ENCODE results near the gene IPPK. TPM values are rescaled to one million over a fixed set of nuclear protein-coding genes. Genes with fewer than 3 reads are reported as not detected.

Gene IPPK
- total RNA-seq, 2 experiments from 2014 or later: 10.8 to 11.0 TPM

GRCh38 chr9:92712767-92713166 lies 42.8 kb upstream of the IPPK start:
- Mint-ChIP-seq H3K4me3 (no peak overlapping the region), H3K36me3 (peaks cover 19% of the 10 kb centered on the region), H3K9me3 (no peaks in the 10 kb centered on the region), H3K27ac (peak overlapping the region; percentile 47), H3K4me1 (ENCODE audit: low read depth) (peaks cover 22% of the 10 kb centered on the region), H3K27me3 (no peaks in the 10 kb centered on the region)
- ChIA-PET CTCF (interaction anchor here (0.9 to 9.0 kb wide), 5 partner anchors 42 to 573 kb away, joined by 4 to 111 read pairs (median 5); partner anchors contain the start of gene IPPK), POLR2A (interaction anchor here (1.3 kb wide), 1 partner anchor 387 kb away, joined by 3 read pairs; the partner anchor contains the start of gene CENPP)
- DNase-seq: no peak
- intact Hi-C loops (cut with micrococcal nuclease): no loop called here

- peaks cover 18% of the 10 kb centered on the region for H3K36me3 Mint-ChIP-seq
- peaks cover 26% of the 10 kb centered on the region for H3K4me1 Mint-ChIP-seq (ENCODE audit: low read depth)
- DNase-seq: peak; percentile 50
- H3K27ac Mint-ChIP-seq: peak overlapping the region; percentile 86
- H3K27me3 Mint-ChIP-seq: no peaks in the 10 kb centered on the region
- ChIA-PET CTCF (interaction anchor here (0.9 to 9.0 kb wide), 3 partner anchors 52 to 572 kb away, joined by 4 to 111 read pairs (median 5); no protein-coding TSS in a partner anchor), POLR2A (interaction anchor here (1.3 kb wide), 1 partner anchor 386 kb away, joined by 3 read pairs; the partner anchor contains the start of gene CENPP)
- peak overlapping the region; percentile 45 for H3K4me3 Mint-ChIP-seq
- intact Hi-C loops (cut with micrococcal nuclease): no loop called here
- no peaks in the 10 kb centered on the region for H3K9me3 Mint-ChIP-seq
These were observed 41.9 kb upstream of the IPPK start for GRCh38 chr9:92711844-92712243.

GRCh38 chr9:92711146-92711545 lies 41.2 kb upstream of the IPPK start:
- Mint-ChIP-seq H3K4me1 (ENCODE audit: low read depth) (peaks cover 31% of the 10 kb centered on the region), H3K27me3 (no peaks in the 10 kb centered on the region), H3K9me3 (no peaks in the 10 kb centered on the region), H3K36me3 (peaks cover 15% of the 10 kb centered on the region), H3K27ac (peak overlapping the region; percentile 63), H3K4me3 (no peak overlapping the region)
- CTCF ChIA-PET: no interaction called here
- intact Hi-C loops (cut with micrococcal nuclease): no loop called here
- POLR2A ChIA-PET: no interaction called here
- DNase-seq: no peak

GRCh38 chr9:92710368-92710767 lies 40.4 kb upstream of the IPPK start:
- Mint-ChIP-seq H3K4me1 (ENCODE audit: low read depth) (peaks cover 36% of the 10 kb centered on the region), H3K9me3 (no peaks in the 10 kb centered on the region), H3K36me3 (peaks cover 15% of the 10 kb centered on the region), H3K27ac (no peak overlapping the region), H3K27me3 (no peaks in the 10 kb centered on the region), H3K4me3 (no peak overlapping the region)
- DNase-seq: no peak
- intact Hi-C loops (cut with micrococcal nuclease): no loop called here
- ChIA-PET CTCF (interaction anchor here (1.1 kb wide), 1 partner anchor 81 kb away, joined by 3 read pairs; no protein-coding TSS in a partner anchor), POLR2A (no interaction called here)

GRCh38 chr9:92709954-92710353 lies 40.0 kb upstream of the IPPK start:
- ChIA-PET POLR2A (no interaction called here), CTCF (interaction anchor here (1.1 to 1.6 kb wide), 2 partner anchors 8 to 81 kb away, joined by 3 to 4 read pairs; no protein-coding TSS in a partner anchor)
- H3K4me3 Mint-ChIP-seq: no peak overlapping the region
- H3K4me1 Mint-ChIP-seq (ENCODE audit: low read depth): peaks cover 36% of the 10 kb centered on the region
- H3K36me3 Mint-ChIP-seq: peaks cover 15% of the 10 kb centered on the region
- intact Hi-C loops (cut with micrococcal nuclease): loop anchor here (5.0 kb wide), 2 partner anchors 38 to 573 kb away; partner anchors contain the start of gene IPPK
- no peaks in the 10 kb centered on the region for H3K9me3 Mint-ChIP-seq
- H3K27me3 Mint-ChIP-seq: no peaks in the 10 kb centered on the region
- no peak for DNase-seq
- no peak overlapping the region for H3K27ac Mint-ChIP-seq

GRCh38 chr9:92709240-92709639 lies 39.3 kb upstream of the IPPK start:
- DNase-seq: no peak
- Mint-ChIP-seq H3K4me3 (no peak overlapping the region), H3K27me3 (no peaks in the 10 kb centered on the region), H3K9me3 (no peaks in the 10 kb centered on the region), H3K4me1 (ENCODE audit: low read depth) (peaks cover 36% of the 10 kb centered on the region), H3K36me3 (peaks cover 11% of the 10 kb centered on the region), H3K27ac (no peak overlapping the region)
- intact Hi-C loops (cut with micrococcal nuclease): loop anchor here (5.0 kb wide), 2 partner anchors 37 to 572 kb away; partner anchors contain the start of gene IPPK
- POLR2A ChIA-PET: no interaction called here
- CTCF ChIA-PET: interaction anchor here (1.1 to 1.6 kb wide), 2 partner anchors 9 to 82 kb away, joined by 3 to 4 read pairs; no protein-coding TSS in a partner anchor

GRCh38 chr9:92707530-92707929 lies 37.6 kb upstream of the IPPK start:
- Mint-ChIP-seq H3K4me3 (no peak overlapping the region), H3K4me1 (ENCODE audit: low read depth) (peaks cover 31% of the 10 kb centered on the region), H3K27ac (no peak overlapping the region), H3K9me3 (no peaks in the 10 kb centered on the region), H3K27me3 (no peaks in the 10 kb centered on the region), H3K36me3 (peaks cover 7% of the 10 kb centered on the region)
- intact Hi-C loops (cut with micrococcal nuclease): loop anchor here (5.0 kb wide), 2 partner anchors 35 to 570 kb away; partner anchors contain the start of gene IPPK
- CTCF ChIA-PET: interaction anchor here (1.2 to 1.5 kb wide), 3 partner anchors 9 to 37 kb away, joined by 4 to 7 read pairs (median 6); partner anchors contain the start of gene IPPK
- POLR2A ChIA-PET: no interaction called here
- no peak for DNase-seq

GRCh38 chr9:92706218-92706940 lies 36.4 kb upstream of the IPPK start:
- no peaks in the 10 kb centered on the region for H3K9me3 Mint-ChIP-seq
- peaks cover 20% of the 10 kb centered on the region for H3K4me1 Mint-ChIP-seq (ENCODE audit: low read depth)
- ChIA-PET POLR2A (no interaction called here), CTCF (interaction anchor here (0.8 to 1.5 kb wide), 4 partner anchors 10 to 38 kb away, joined by 3 to 7 read pairs (median 5); partner anchors contain the start of gene IPPK)
- peak; percentile 68 for DNase-seq
- H3K4me3 Mint-ChIP-seq: no peak overlapping the region
- peaks cover 6% of the 10 kb centered on the region for H3K36me3 Mint-ChIP-seq
- no peak overlapping the region for H3K27ac Mint-ChIP-seq
- H3K27me3 Mint-ChIP-seq: no peaks in the 10 kb centered on the region
- intact Hi-C loops (cut with micrococcal nuclease): loop anchor here (5.0 kb wide), 2 partner anchors 34 to 569 kb away; partner anchors contain the start of gene IPPK

GRCh38 chr9:92704528-92704927 lies 34.6 kb upstream of the IPPK start:
- DNase-seq: no peak
- Mint-ChIP-seq H3K4me1 (ENCODE audit: low read depth) (peaks cover 16% of the 10 kb centered on the region), H3K27ac (no peak overlapping the region), H3K27me3 (no peaks in the 10 kb centered on the region), H3K9me3 (no peaks in the 10 kb centered on the region), H3K36me3 (peaks cover 1% of the 10 kb centered on the region), H3K4me3 (no peak overlapping the region)
- CTCF ChIA-PET: interaction anchor here (1.2 kb wide), 1 partner anchor 13 kb away, joined by 3 read pairs; no protein-coding TSS in a partner anchor
- POLR2A ChIA-PET: no interaction called here
- intact Hi-C loops (cut with micrococcal nuclease): no loop called here

GRCh38 chr9:92696619-92697018 lies 26.7 kb upstream of the IPPK start:
- ChIA-PET CTCF (no interaction called here), POLR2A (no interaction called here)
- Mint-ChIP-seq H3K36me3 (no peaks in the 10 kb centered on the region), H3K9me3 (peaks cover 54% of the 10 kb centered on the region), H3K27ac (no peak overlapping the region), H3K4me1 (ENCODE audit: low read depth) (no peaks in the 10 kb centered on the region), H3K4me3 (no peak overlapping the region), H3K27me3 (no peaks in the 10 kb centered on the region)
- intact Hi-C loops (cut with micrococcal nuclease): no loop called here
- DNase-seq: no peak

GRCh38 chr9:92686954-92687353 lies 17.0 kb upstream of the IPPK start:
- Mint-ChIP-seq H3K9me3 (peaks cover 20% of the 10 kb centered on the region), H3K4me1 (ENCODE audit: low read depth) (no peaks in the 10 kb centered on the region), H3K27me3 (no peaks in the 10 kb centered on the region), H3K27ac (no peak overlapping the region), H3K36me3 (no peaks in the 10 kb centered on the region), H3K4me3 (no peak overlapping the region)
- DNase-seq: no peak
- ChIA-PET CTCF (no interaction called here), POLR2A (no interaction called here)
- intact Hi-C loops (cut with micrococcal nuclease): no loop called here

- ChIA-PET POLR2A (no interaction called here), CTCF (no interaction called here)
- Mint-ChIP-seq H3K27ac (no peak overlapping the region), H3K4me1 (ENCODE audit: low read depth) (no peaks in the 10 kb centered on the region), H3K27me3 (no peaks in the 10 kb centered on the region), H3K4me3 (no peak overlapping the region), H3K9me3 (peaks cover 5% of the 10 kb centered on the region), H3K36me3 (no peaks in the 10 kb centered on the region)
- intact Hi-C loops (cut with micrococcal nuclease): no loop called here
- DNase-seq: no peak
These were observed 15.1 kb upstream of the IPPK start for GRCh38 chr9:92685022-92685421.
